ENCODE results near the gene TMUB1.

DNA sequence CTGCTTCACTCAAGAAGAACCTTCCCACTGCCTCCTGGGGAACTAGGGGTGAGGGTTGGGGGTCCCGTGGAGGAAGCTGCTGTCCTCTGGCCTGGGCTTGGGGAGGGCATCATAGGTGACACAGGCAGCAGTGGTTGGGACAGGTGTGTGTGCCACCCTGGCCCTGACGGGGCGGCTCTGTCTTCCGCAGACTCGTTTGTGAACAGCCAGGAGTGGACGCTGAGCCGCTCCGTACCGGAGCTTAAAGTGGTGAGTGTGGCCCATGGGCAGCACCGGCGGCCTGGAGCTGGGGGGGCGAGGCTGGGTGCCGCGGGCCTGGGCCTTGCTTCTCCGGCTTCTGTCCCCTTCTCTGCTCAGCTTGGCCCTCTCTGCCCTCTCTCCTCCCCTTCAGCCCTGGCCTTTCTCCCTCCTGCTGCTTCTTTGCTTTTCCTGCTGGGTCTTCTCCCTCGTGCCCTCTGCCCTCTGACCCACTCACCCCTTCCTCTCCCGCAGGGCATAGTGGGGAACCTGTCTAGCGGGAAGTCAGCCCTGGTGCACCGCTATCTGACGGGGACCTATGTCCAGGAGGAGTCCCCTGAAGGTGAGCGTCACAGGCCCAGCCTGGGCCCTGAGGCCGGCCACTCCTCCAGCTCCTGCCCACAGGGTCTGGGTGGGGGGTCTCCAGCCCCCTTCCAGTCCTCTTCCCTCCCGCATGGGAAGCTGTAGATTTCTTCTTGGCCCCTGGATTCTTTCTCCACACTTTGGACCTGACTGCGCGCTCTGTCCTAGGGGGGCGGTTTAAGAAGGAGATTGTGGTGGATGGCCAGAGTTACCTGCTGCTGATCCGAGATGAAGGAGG, 33.5 kb upstream of the TMUB1 start:
- TF ChIP-seq, protein P1, sequence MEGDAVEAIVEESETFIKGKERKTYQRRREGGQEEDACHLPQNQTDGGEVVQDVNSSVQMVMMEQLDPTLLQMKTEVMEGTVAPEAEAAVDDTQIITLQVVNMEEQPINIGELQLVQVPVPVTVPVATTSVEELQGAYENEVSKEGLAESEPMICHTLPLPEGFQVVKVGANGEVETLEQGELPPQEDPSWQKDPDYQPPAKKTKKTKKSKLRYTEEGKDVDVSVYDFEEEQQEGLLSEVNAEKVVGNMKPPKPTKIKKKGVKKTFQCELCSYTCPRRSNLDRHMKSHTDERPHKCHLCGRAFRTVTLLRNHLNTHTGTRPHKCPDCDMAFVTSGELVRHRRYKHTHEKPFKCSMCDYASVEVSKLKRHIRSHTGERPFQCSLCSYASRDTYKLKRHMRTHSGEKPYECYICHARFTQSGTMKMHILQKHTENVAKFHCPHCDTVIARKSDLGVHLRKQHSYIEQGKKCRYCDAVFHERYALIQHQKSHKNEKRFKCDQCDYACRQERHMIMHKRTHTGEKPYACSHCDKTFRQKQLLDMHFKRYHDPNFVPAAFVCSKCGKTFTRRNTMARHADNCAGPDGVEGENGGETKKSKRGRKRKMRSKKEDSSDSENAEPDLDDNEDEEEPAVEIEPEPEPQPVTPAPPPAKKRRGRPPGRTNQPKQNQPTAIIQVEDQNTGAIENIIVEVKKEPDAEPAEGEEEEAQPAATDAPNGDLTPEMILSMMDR (IDR thresholded peaks at IDR 0.05), result no peak
- TF ChIP-seq POLR2A (IDR thresholded peaks at IDR 0.05), result no peak
- TF ChIP-seq POLR2AphosphoS5 (IDR thresholded peaks at IDR 0.05), result no peak

All from gastroesophageal sphincter (tissue), 3 donors.